WTC11 (cell line): ENCODE data around the gene TTC7B.

Experiments
- ATF1 ChIP-seq: sonication (generic); formaldehyde crosslinking; IDR thresholded peaks from 2 replicates; pipeline ENCODE4 v1.8.1; 2023; ENCODE audit warnings: mild to moderate bottlenecking, moderate library complexity, missing genetic modification reagents
- ATF3 ChIP-seq: sonication (generic); formaldehyde crosslinking; conservative IDR thresholded peaks from 2 replicates; pipeline ENCODE4 v1.8.1; 2022; ENCODE audit warnings: mild to moderate bottlenecking, missing genetic modification reagents
- CREM ChIP-seq: sonication (generic); formaldehyde crosslinking; IDR thresholded peaks from 2 replicates; pipeline ENCODE4 v1.8.1; 2022; ENCODE audit warnings: mild to moderate bottlenecking, missing genetic modification reagents, moderate library complexity
- CTCF ChIP-seq: fragments of 200-600 bp; IDR thresholded peaks from 2 replicates; pipeline ENCODE4 v1.8.0; 2022; ENCODE audit warnings: antibody characterized with exemption
- E2F1 ChIP-seq: sonication (generic); formaldehyde crosslinking; IDR thresholded peaks from 2 replicates; pipeline ENCODE4 v1.8.0; 2022; ENCODE audit warnings: mild to moderate bottlenecking, missing genetic modification reagents
- ESRRA ChIP-seq: sonication (generic); formaldehyde crosslinking; IDR thresholded peaks from 2 replicates; pipeline ENCODE4 v1.8.1; 2022; ENCODE audit warnings: mild to moderate bottlenecking, missing genetic modification reagents, borderline replicate concordance
- KAT7 ChIP-seq: sonication (generic); formaldehyde crosslinking; IDR thresholded peaks from 2 replicates; pipeline ENCODE4 v1.8.1; 2023; ENCODE audit warnings: missing genetic modification reagents, mild to moderate bottlenecking, borderline replicate concordance
- MLX ChIP-seq: sonication (generic); formaldehyde crosslinking; IDR thresholded peaks from 2 replicates; pipeline ENCODE4 v1.8.1; 2023; ENCODE audit warnings: mild to moderate bottlenecking, missing genetic modification reagents, moderate library complexity
- NFATC4 ChIP-seq: fragments of 250-450 bp; sonication (Bioruptor Pico); IDR thresholded peaks from 2 replicates; pipeline ENCODE4 v1.9.0; 2021; ENCODE audit warnings: mild to moderate bottlenecking
- NR2C2 ChIP-seq: sonication (generic); formaldehyde crosslinking; IDR thresholded peaks from 2 replicates; pipeline ENCODE4 v1.8.0; 2022; ENCODE audit warnings: mild to moderate bottlenecking, missing genetic modification reagents
- SMAD4 ChIP-seq: sonication (generic); formaldehyde crosslinking; IDR thresholded peaks from 2 replicates; pipeline ENCODE4 v1.8.0; 2022; ENCODE audit warnings: mild to moderate bottlenecking, missing genetic modification reagents
- ZNF232 ChIP-seq: sonication (generic); formaldehyde crosslinking; IDR thresholded peaks from 2 replicates; pipeline ENCODE4 v1.8.0; 2022; ENCODE audit warnings: mild to moderate bottlenecking, missing genetic modification reagents
- ZNF317 ChIP-seq: sonication (generic); formaldehyde crosslinking; IDR thresholded peaks from 2 replicates; pipeline ENCODE4 v1.8.1; 2023; ENCODE audit warnings: low read depth, mild to moderate bottlenecking, moderate library complexity, missing genetic modification reagents, borderline replicate concordance

GRCh38 chr14:90541076-90541634 is 275.1 kb downstream of the TTC7B start:
- TF ChIP-seq CTCF (no peak), ATF3 (CRISPR knock-in tag) (no peak), KAT7 (no peak), CREM (no peak), ESRRA (CRISPR knock-in tag) (no peak), ZNF232 (CRISPR knock-in tag) (no peak), E2F1 (CRISPR knock-in tag) (no peak), SMAD4 (CRISPR knock-in tag) (no peak), NR2C2 (CRISPR knock-in tag) (no peak), ATF1 (no peak), ZNF317 (CRISPR knock-in tag) (no peak), NFATC4 (CRISPR knock-in tag) (no peak), MLX (CRISPR knock-in tag) (no peak)
